ENCODE measurements around the gene CPEB2. TPM values are rescaled to one million over a fixed set of nuclear protein-coding genes. Genes with fewer than 3 reads are reported as not detected.

The CPEB2 gene
- total RNA-seq, 4 donors from 2014 or later = 8.7 to 13.1 (median 10.1) TPM

DNA sequence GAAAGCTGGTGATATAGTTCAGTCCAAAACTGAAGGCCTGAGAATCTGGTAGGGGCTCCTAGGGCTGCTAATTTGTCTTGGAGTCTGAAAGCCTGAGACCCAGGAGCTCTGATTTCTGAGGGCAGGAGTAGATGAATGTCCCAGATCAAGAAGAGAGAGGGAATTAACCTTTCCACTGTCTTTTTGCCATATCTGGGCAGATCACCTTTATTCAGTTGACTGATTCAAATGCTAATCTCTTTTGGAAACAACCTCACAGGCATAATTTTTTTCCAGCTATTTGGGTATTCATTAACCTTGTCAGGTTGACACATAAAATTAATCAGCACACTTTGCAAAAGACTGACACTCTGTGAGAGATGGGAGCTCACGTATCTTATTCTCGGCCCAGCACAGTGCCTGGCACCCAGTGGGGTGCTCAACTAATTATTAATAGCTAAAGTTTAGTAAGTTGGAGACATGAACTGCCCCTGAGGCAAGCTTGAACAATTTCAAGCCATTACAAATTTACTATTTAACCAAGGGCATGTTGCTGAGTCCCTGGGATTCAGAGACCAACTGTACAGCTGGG is 114.3 kb downstream of the CPEB2 start:
- Histone ChIP-seq H3K36me3 (no peaks in the 10 kb centered on the region), H3K27me3 (no peaks in the 10 kb centered on the region), H3K27ac (no peak overlapping the region), H3K4me3 (no peak overlapping the region), H3K9me3 (no peaks in the 10 kb centered on the region), H3K4me1 (no peaks in the 10 kb centered on the region)
- TF ChIP-seq, protein P1, sequence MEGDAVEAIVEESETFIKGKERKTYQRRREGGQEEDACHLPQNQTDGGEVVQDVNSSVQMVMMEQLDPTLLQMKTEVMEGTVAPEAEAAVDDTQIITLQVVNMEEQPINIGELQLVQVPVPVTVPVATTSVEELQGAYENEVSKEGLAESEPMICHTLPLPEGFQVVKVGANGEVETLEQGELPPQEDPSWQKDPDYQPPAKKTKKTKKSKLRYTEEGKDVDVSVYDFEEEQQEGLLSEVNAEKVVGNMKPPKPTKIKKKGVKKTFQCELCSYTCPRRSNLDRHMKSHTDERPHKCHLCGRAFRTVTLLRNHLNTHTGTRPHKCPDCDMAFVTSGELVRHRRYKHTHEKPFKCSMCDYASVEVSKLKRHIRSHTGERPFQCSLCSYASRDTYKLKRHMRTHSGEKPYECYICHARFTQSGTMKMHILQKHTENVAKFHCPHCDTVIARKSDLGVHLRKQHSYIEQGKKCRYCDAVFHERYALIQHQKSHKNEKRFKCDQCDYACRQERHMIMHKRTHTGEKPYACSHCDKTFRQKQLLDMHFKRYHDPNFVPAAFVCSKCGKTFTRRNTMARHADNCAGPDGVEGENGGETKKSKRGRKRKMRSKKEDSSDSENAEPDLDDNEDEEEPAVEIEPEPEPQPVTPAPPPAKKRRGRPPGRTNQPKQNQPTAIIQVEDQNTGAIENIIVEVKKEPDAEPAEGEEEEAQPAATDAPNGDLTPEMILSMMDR (IDR thresholded peaks at IDR 0.05 in 4 of 5, conservative IDR thresholded peaks at IDR 0.05 in 1 of 5) = no peak
- TF ChIP-seq POLR2A (IDR thresholded peaks at IDR 0.05) = no peak
- no peak for DNase-seq
- intact Hi-C loops (cut with DNase I; ENCODE audit: low total_unique reads) = no loop called here
- ATAC-seq = no peak
- in situ Hi-C loops (cut with MboI; ENCODE audit: low sequenced_read_pairs in 4 of 4) = no loop called here

DNA sequence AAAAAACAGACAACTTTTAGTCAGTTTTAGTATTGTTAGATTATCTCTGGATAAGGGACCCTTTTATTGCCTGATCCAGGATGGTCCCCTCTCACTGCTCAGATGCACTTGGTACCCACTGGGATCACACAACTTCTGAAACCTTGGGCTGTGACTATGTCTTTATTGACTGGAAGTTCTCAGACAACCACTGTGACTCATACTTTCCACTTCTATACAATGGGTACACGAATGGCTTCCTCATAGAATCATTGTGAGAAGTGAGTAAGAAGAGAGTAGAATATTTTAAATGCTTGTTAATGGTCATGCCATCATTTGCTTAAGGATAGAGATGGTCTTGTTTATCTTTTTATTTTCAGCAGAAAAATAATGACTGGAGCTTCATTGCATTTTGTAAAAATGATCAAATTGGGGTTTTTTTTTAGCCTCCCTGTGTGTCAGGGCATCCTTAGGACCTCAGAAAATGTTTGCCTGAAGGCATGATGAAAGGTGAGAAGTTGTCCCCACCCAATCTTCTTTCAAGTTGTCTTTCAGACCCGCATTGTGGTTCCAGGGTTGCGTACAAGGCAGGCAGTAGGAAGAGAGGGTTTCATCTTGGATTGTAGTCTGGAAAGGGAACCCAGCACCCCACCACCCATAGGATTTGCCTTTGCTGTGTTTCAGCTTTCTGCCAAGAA is 115.1 kb downstream of the CPEB2 start:
- TF ChIP-seq, protein P1 (IDR thresholded peaks at IDR 0.05 in 4 of 5, conservative IDR thresholded peaks at IDR 0.05 in 1 of 5) = no peak
- TF ChIP-seq POLR2A (IDR thresholded peaks at IDR 0.05) = no peak
- Histone ChIP-seq H3K27ac (no peak overlapping the region), H3K9me3 (no peaks in the 10 kb centered on the region), H3K4me3 (no peak overlapping the region), H3K27me3 (no peaks in the 10 kb centered on the region), H3K4me1 (no peaks in the 10 kb centered on the region), H3K36me3 (no peaks in the 10 kb centered on the region)
- DNase-seq (no peak), ATAC-seq (no peak)
- in situ Hi-C loops (cut with MboI; ENCODE audit: low sequenced_read_pairs in 4 of 4) = no loop called here
- intact Hi-C loops (cut with DNase I; ENCODE audit: low total_unique reads) = no loop called here

DNA sequence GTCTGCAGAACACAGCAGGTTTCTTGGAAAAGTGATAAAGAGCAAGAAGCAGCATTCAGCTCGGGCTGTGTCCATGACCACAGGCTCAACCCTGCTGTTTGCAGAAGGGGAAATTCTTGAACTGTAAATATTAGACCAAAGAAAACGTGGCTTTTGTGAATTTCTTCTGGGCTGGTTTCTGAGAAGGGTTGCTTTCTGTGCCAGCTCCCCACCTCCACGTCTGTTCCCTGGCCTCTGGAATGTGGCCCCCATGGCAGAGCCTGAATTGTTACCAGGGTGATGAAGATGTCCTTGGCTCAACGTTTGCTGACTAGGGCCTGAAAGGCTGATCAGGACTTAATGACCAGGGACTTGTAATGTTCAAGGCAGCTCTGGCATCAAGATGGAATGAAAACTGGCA is 116.0 kb downstream of the CPEB2 start:
- in situ Hi-C loops (cut with MboI; ENCODE audit: low sequenced_read_pairs in 4 of 4) = no loop called here
- intact Hi-C loops (cut with DNase I; ENCODE audit: low total_unique reads) = no loop called here
- no peak overlapping the region for H3K27ac ChIP-seq

More for the DNA sequence above, 116.0 kb downstream of the CPEB2 start:
- Histone ChIP-seq H3K4me3 (no peak overlapping the region), H3K27me3 (no peaks in the 10 kb centered on the region), H3K4me1 (no peaks in the 10 kb centered on the region), H3K36me3 (no peaks in the 10 kb centered on the region), H3K9me3 (no peaks in the 10 kb centered on the region)
- no peak for DNase-seq
- no peak for TF ChIP-seq POLR2A (IDR thresholded peaks at IDR 0.05)
- TF ChIP-seq, protein P1 (IDR thresholded peaks at IDR 0.05 in 4 of 5, conservative IDR thresholded peaks at IDR 0.05 in 1 of 5) = no peak
- ATAC-seq = no peak
